HUES6 (cell line): Measurements from ENCODE around the gene IL11.
A peak's percentile ranks its signal among the peaks of the same experiment; 100 is the strongest.

Source experiments
- H3K27ac ChIP-seq: 2 replicates; pipeline ENCODE4 v1.7.0; 2013; ENCODE audit warnings: low read depth, mild to moderate bottlenecking, low read length, inconsistent platforms
- H3K27me3 ChIP-seq: 2 replicates; pipeline ENCODE4 v1.6.1; 2013; ENCODE audit warnings: low read length; ENCODE audit not compliant: control insufficient read depth, insufficient read depth
- H3K36me3 ChIP-seq: 2 replicates; pipeline ENCODE4 v1.6.1; 2013; ENCODE audit warnings: low read length; ENCODE audit not compliant: control insufficient read depth, insufficient read depth
- H3K4me1 ChIP-seq: 2 replicates; pipeline ENCODE4 v1.6.1; 2013; ENCODE audit warnings: low read length; ENCODE audit not compliant: control insufficient read depth, insufficient read depth
- H3K4me3 ChIP-seq: 2 replicates; pipeline ENCODE4 v1.5.1; 2013; ENCODE audit warnings: low read depth, low read length
- H3K9ac ChIP-seq: one replicate; pipeline ENCODE4 v1.6.1; 2013; ENCODE audit warnings: mild to moderate bottlenecking, low read length
- H3K9me3 ChIP-seq: 2 replicates; pipeline ENCODE4 v1.6.1; 2013; ENCODE audit warnings: low read depth, low read length; ENCODE audit not compliant: control insufficient read depth, insufficient read depth

IL11 gene

GRCh38 chr19:55368701-55369563 lies 1.3 kb downstream of the IL11 start:
- Histone ChIP-seq H3K27ac (no peak overlapping the region), H3K9ac (no peak overlapping the region), H3K4me3 (peak overlapping the region; percentile 54), H3K9me3 (no peaks in the 10 kb centered on the region), H3K36me3 (no peaks in the 10 kb centered on the region), H3K4me1 (peaks cover 33% of the 10 kb centered on the region), H3K27me3 (peaks cover 44% of the 10 kb centered on the region)

GRCh38 chr19:55368106-55368505 lies 2.2 kb downstream of the IL11 start:
- Histone ChIP-seq H3K27ac (no peak overlapping the region), H3K4me3 (no peak overlapping the region), H3K9me3 (no peaks in the 10 kb centered on the region), H3K27me3 (peaks cover 44% of the 10 kb centered on the region), H3K4me1 (peaks cover 29% of the 10 kb centered on the region), H3K9ac (no peak overlapping the region), H3K36me3 (no peaks in the 10 kb centered on the region)

- Histone ChIP-seq H3K36me3 (no peaks in the 10 kb centered on the region), H3K4me1 (peaks cover 27% of the 10 kb centered on the region), H3K27me3 (peaks cover 36% of the 10 kb centered on the region), H3K4me3 (no peak overlapping the region), H3K9me3 (no peaks in the 10 kb centered on the region), H3K9ac (no peak overlapping the region), H3K27ac (no peak overlapping the region)
Measured at GRCh38 chr19:55366790-55367189, 3.5 kb downstream of the IL11 start.

- H3K4me1 ChIP-seq = peaks cover 25% of the 10 kb centered on the region
- no peak overlapping the region for H3K9ac ChIP-seq
- no peak overlapping the region for H3K4me3 ChIP-seq
- H3K9me3 ChIP-seq = no peaks in the 10 kb centered on the region
- H3K27ac ChIP-seq = no peak overlapping the region
- no peaks in the 10 kb centered on the region for H3K36me3 ChIP-seq
- H3K27me3 ChIP-seq = peaks cover 28% of the 10 kb centered on the region
Measured at GRCh38 chr19:55365964-55366363, 4.3 kb downstream of the IL11 start.

- peaks cover 20% of the 10 kb centered on the region for H3K4me1 ChIP-seq
- H3K27ac ChIP-seq = no peak overlapping the region
- H3K9ac ChIP-seq = no peak overlapping the region
- peaks cover 22% of the 10 kb centered on the region for H3K27me3 ChIP-seq
- no peaks in the 10 kb centered on the region for H3K36me3 ChIP-seq
- no peaks in the 10 kb centered on the region for H3K9me3 ChIP-seq
- no peak overlapping the region for H3K4me3 ChIP-seq
Measured at GRCh38 chr19:55365245-55365644, 5.0 kb downstream of the IL11 start.

- no peaks in the 10 kb centered on the region for H3K9me3 ChIP-seq
- no peaks in the 10 kb centered on the region for H3K36me3 ChIP-seq
- no peak within 1 kb of the TSS for H3K27ac ChIP-seq
- H3K4me3 ChIP-seq = no peak within 1 kb of the TSS
- H3K4me1 ChIP-seq = peaks cover 12% of the 10 kb centered on the region
- H3K27me3 ChIP-seq = peaks cover 14% of the 10 kb centered on the region
- peak within 1 kb of the TSS; percentile 5 for H3K9ac ChIP-seq
Measured at GRCh38 chr19:55362990-55363716, 7.1 kb downstream of the IL11 start, which contains the start of gene GARIN5B. Gene GARIN5B, minus strand, starts transcription at chr19:55363260. Its CDS starts 194 bp downstream, at chr19:55363066.

GRCh38 chr19:55362174-55362989 lies 7.9 kb downstream of the IL11 start:
- Histone ChIP-seq H3K36me3 (no peaks in the 10 kb centered on the region), H3K9ac (peak overlapping the region; percentile 5), H3K9me3 (no peaks in the 10 kb centered on the region), H3K4me1 (peaks cover 12% of the 10 kb centered on the region), H3K27me3 (peaks cover 14% of the 10 kb centered on the region), H3K27ac (no peak overlapping the region), H3K4me3 (no peak overlapping the region)

- H3K4me1 ChIP-seq = peaks cover 10% of the 10 kb centered on the region
- no peaks in the 10 kb centered on the region for H3K36me3 ChIP-seq
- H3K27me3 ChIP-seq = peaks cover 29% of the 10 kb centered on the region
- H3K9me3 ChIP-seq = no peaks in the 10 kb centered on the region
- H3K27ac ChIP-seq = no peak overlapping the region
- no peak overlapping the region for H3K4me3 ChIP-seq
- H3K9ac ChIP-seq = no peak overlapping the region
Measured at GRCh38 chr19:55360902-55361301, 9.4 kb downstream of the IL11 start.

- Histone ChIP-seq H3K4me1 (peaks cover 10% of the 10 kb centered on the region), H3K9ac (no peak overlapping the region), H3K36me3 (no peaks in the 10 kb centered on the region), H3K27ac (no peak overlapping the region), H3K9me3 (no peaks in the 10 kb centered on the region), H3K27me3 (peaks cover 44% of the 10 kb centered on the region), H3K4me3 (no peak overlapping the region)
Measured at GRCh38 chr19:55358943-55359908, 11.0 kb downstream of the IL11 start.

GRCh38 chr19:55358493-55358892 lies 11.8 kb downstream of the IL11 start:
- Histone ChIP-seq H3K4me3 (no peak overlapping the region), H3K36me3 (no peaks in the 10 kb centered on the region), H3K9me3 (no peaks in the 10 kb centered on the region), H3K9ac (no peak overlapping the region), H3K4me1 (peaks cover 12% of the 10 kb centered on the region), H3K27me3 (peaks cover 51% of the 10 kb centered on the region), H3K27ac (no peak overlapping the region)
